Measurements from ENCODE around the gene VTI1A. TPM values are rescaled to one million over a fixed set of nuclear protein-coding genes. Genes with fewer than 3 reads are reported as not detected.

Gene VTI1A
- total and polyA plus RNA-seq, 2 of the 13 experiments (the other 11 are each of a cell fraction or from before 2014, with no cell fraction given) = 11.7 to 32.7 TPM

- Histone ChIP-seq H3K9ac (ENCODE audit: insufficient read depth, low read depth, low read length) (peak overlapping the region; percentile 52), H3K9me3 (ENCODE audit: low read length) (no peaks in the 10 kb centered on the region), H3K4me1 (ENCODE audit: insufficient read depth, low read length) (peaks cover 54% of the 10 kb centered on the region), H2AFZ (ENCODE audit: low read length) (peak overlapping the region; percentile 31), H3K27me3 (ENCODE audit: control insufficient read depth in 1 of 2, insufficient read depth in 2 of 2, low read length in 2 of 2) (no peaks in the 10 kb centered on the region), H3K27ac (ENCODE audit: extremely low read length, insufficient read depth, low read length) (peak overlapping the region; percentile 84), H3K36me3 (replicated peaks in 1 of 2; ENCODE audit: control insufficient read depth in 1 of 2, insufficient read depth in 2 of 2, low read length in 2 of 2) (no peaks in the 10 kb centered on the region), H4K20me1 (ENCODE audit: insufficient read depth, low read length) (no peaks in the 10 kb centered on the region), H3K4me2 (ENCODE audit: low read depth, low read length) (peak overlapping the region; percentile 76), H3K4me3 (replicated peaks in 1 of 3; ENCODE audit: insufficient read depth in 1 of 3, low read depth in 2 of 3, low read length in 3 of 3) (peak overlapping the region; percentile 27 to 43 (median 33); a peak in 3 of 6 replicates), H3K79me2 (ENCODE audit: insufficient read depth, low read length) (no peaks in the 10 kb centered on the region)
- CTCF ChIA-PET (ENCODE audit: low intra/inter-chr PET ratio, low total read pairs) = no interaction called here
- BruUV-seq (replicated peaks) = no TSS peak
- POLR2A ChIA-PET = no interaction called here
- peak; percentile 96 for ATAC-seq
- intact Hi-C loops (cut with micrococcal nuclease; ENCODE audit: unreplicated experiment) (loop anchor here (5.0 to 10.0 kb wide), 4 partner anchors 152 to 512 kb away; no protein-coding TSS in a partner anchor), in situ Hi-C loops (cut with HindIII; ENCODE audit: extremely low pct_ligation_motif_present, low pct_unique_long_range_greater_than_20kb) (loop anchor here (10.0 to 25.0 kb wide), 3 partner anchors 392 to 822 kb away; partner anchors contain the start of gene TCF7L2)
- FAIRE-seq = peak; percentile 78
- DNase-seq (ENCODE audit: low spot score) = peak; percentile 97
- 46% methylated on average over 16 of the region's 16 CpGs for WGBS (ENCODE audit: low lambda C conversion rate)
- TF ChIP-seq DNMT3B (CRISPR knock-in tag; conservative IDR thresholded peaks at IDR 0.05) (no peak), FLYWCH1 (CRISPR knock-in tag; IDR thresholded peaks at IDR 0.05) (no peak), SIX1 (CRISPR knock-in tag; IDR thresholded peaks at IDR 0.05; ENCODE audit: borderline replicate concordance) (peak; percentile 86; the same call in 1 of the 2 replicates), ELF3 (CRISPR knock-in tag; IDR thresholded peaks at IDR 0.05) (peak; percentile 97), GFI1 (CRISPR knock-in tag; IDR thresholded peaks at IDR 0.05; ENCODE audit: borderline replicate concordance) (peak; percentile 52; the same call in 1 of the 2 replicates), ZNF878 (CRISPR knock-in tag; IDR thresholded peaks at IDR 0.05) (no peak), YEATS4 (CRISPR knock-in tag; IDR thresholded peaks at IDR 0.05; ENCODE audit: borderline replicate concordance) (0 out of 2 replicates have a peak, but pooled peaks have one; percentile 3), ZBTB39 (CRISPR knock-in tag; IDR thresholded peaks at IDR 0.05) (peak; percentile 25; the same call in 1 of the 2 replicates), ZNF761 (CRISPR knock-in tag; conservative IDR thresholded peaks at IDR 0.05) (no peak), SP5 (CRISPR knock-in tag; IDR thresholded peaks at IDR 0.05; ENCODE audit: borderline replicate concordance, low read depth) (peak; percentile 53; the same call in 1 of the 2 replicates), ZNF609 (CRISPR knock-in tag; IDR thresholded peaks at IDR 0.05; ENCODE audit: borderline replicate concordance) (peak; percentile 91), MEF2D (CRISPR knock-in tag; IDR thresholded peaks at IDR 0.05) (peak; percentile 51; the same call in 1 of the 2 replicates), TBX2 (CRISPR knock-in tag; IDR thresholded peaks at IDR 0.05; ENCODE audit: borderline replicate concordance) (peak; percentile 96), MIER2 (CRISPR knock-in tag; IDR thresholded peaks at IDR 0.05) (0 out of 2 replicates have a peak, but pooled peaks have one; percentile 25), ZSCAN9 (CRISPR knock-in tag; IDR thresholded peaks at IDR 0.05; ENCODE audit: borderline replicate concordance) (peak; percentile 84; the same call in 1 of the 2 replicates), RCOR2 (CRISPR knock-in tag; IDR thresholded peaks at IDR 0.05) (peak; percentile 58; the same call in 1 of the 2 replicates), ERF (CRISPR knock-in tag; IDR thresholded peaks at IDR 0.05) (peak; percentile 73), NBN (conservative IDR thresholded peaks at IDR 0.05) (no peak)
Measured at GRCh38 chr10:112562809-112563663, 116.0 kb downstream of the VTI1A start.

Measured in HepG2 (cell line).